Muscle layer of colon (tissue), 2 donors: ENCODE results near the gene KRTAP10-9.
"Not testable (repeated sequence)": the region's sequence is repeated elsewhere in the genome, so short reads cannot be mapped to it uniquely, and the experiment has no call there.

Source experiments
- H3K27ac ChIP-seq: one replicate; pipeline ENCODE4 v1.7.0; 2013; ENCODE audit warnings: low read depth, mild to moderate bottlenecking, low read length, moderate library complexity
- H3K27me3 ChIP-seq, 2 donors: one replicate each; pipeline ENCODE4 v1.7.0; 2013; ENCODE audit warnings: low read length in 2 of 2, mild to moderate bottlenecking in 2 of 2; ENCODE audit not compliant: insufficient read depth in 2 of 2, control insufficient read depth in 1 of 2
- H3K36me3 ChIP-seq: one replicate; pipeline ENCODE4 v1.7.0; 2013; ENCODE audit warnings: mild to moderate bottlenecking, low read length; ENCODE audit not compliant: insufficient read depth
- H3K4me1 ChIP-seq: one replicate; pipeline ENCODE4 v1.7.0; 2013; ENCODE audit warnings: mild to moderate bottlenecking, low read length; ENCODE audit not compliant: insufficient read depth
- H3K4me3 ChIP-seq, 2 donors: one replicate each; pipeline ENCODE4 v1.7.0; 2013; ENCODE audit warnings: low read length in 2 of 2, low read depth in 1 of 2, mild to moderate bottlenecking in 1 of 2, moderate library complexity in 1 of 2
- H3K9ac ChIP-seq: one replicate; pipeline ENCODE4 v1.7.0; 2013; ENCODE audit warnings: low read length
- H3K9me3 ChIP-seq: one replicate; pipeline ENCODE4 v1.7.0; 2013; ENCODE audit warnings: mild to moderate bottlenecking, low read length
- donor health status: abdominal sarcoma.
- donor health status: Adenocarcinoma of cecum.

The KRTAP10-9 gene

GRCh38 chr21:44589586-44590305 lies 37.1 kb upstream of the KRTAP10-9 start:
- Histone ChIP-seq H3K4me1 (no peaks in the 10 kb centered on the region), H3K9ac (no peak overlapping the region), H3K27ac (no peak overlapping the region), H3K36me3 (no peaks in the 10 kb centered on the region), H3K9me3 (no peaks in the 10 kb centered on the region), H3K27me3 (peaks cover 0 to 37% of the 10 kb centered on the region in 2 donors), H3K4me3 (no peak overlapping the region)

GRCh38 chr21:44590311-44590721 lies 36.6 kb upstream of the KRTAP10-9 start:
- peaks cover 0 to 36% of the 10 kb centered on the region in 2 donors for H3K27me3 ChIP-seq
- H3K36me3 ChIP-seq: no peaks in the 10 kb centered on the region
- H3K27ac ChIP-seq: no peak overlapping the region
- no peaks in the 10 kb centered on the region for H3K9me3 ChIP-seq
- H3K4me3 ChIP-seq: no peak overlapping the region
- no peaks in the 10 kb centered on the region for H3K4me1 ChIP-seq
- H3K9ac ChIP-seq: no peak overlapping the region

GRCh38 chr21:44590897-44591800 lies 35.7 kb upstream of the KRTAP10-9 start:
- not testable (repeated sequence) for H3K36me3 ChIP-seq, H3K4me1 ChIP-seq, H3K27ac ChIP-seq, H3K9ac ChIP-seq, H3K9me3 ChIP-seq, H3K4me3 ChIP-seq
- H3K27me3 ChIP-seq: peaks cover 0 to 29% of the 10 kb centered on the region in 2 donors

GRCh38 chr21:44591801-44592130 lies 35.1 kb upstream of the KRTAP10-9 start:
- not testable (repeated sequence) for H3K27ac ChIP-seq, H3K36me3 ChIP-seq, H3K9ac ChIP-seq, H3K4me3 ChIP-seq, H3K4me1 ChIP-seq, H3K9me3 ChIP-seq
- H3K27me3 ChIP-seq: peaks cover 0 to 29% of the 10 kb centered on the region in 2 donors

GRCh38 chr21:44592446-44593311 lies 34.2 kb upstream of the KRTAP10-9 start, which contains the start of gene KRTAP10-6:
KRTAP10-6 (minus strand) TSS chr21:44592505; CDS start chr21:44592484, 21 bp downstream.
- Histone ChIP-seq H3K9ac (no peak within 1 kb of the TSS), H3K4me1 (no peaks in the 10 kb centered on the region), H3K4me3 (no peak within 1 kb of the TSS), H3K36me3 (no peaks in the 10 kb centered on the region), H3K9me3 (no peaks in the 10 kb centered on the region), H3K27ac (no peak within 1 kb of the TSS), H3K27me3 (peaks cover 0 to 29% of the 10 kb centered on the region in 2 donors)

GRCh38 chr21:44593598-44594405 lies 33.1 kb upstream of the KRTAP10-9 start:
- Histone ChIP-seq H3K9ac (no peak overlapping the region), H3K27ac (no peak overlapping the region), H3K9me3 (no peaks in the 10 kb centered on the region), H3K27me3 (peaks cover 0 to 29% of the 10 kb centered on the region in 2 donors), H3K36me3 (no peaks in the 10 kb centered on the region), H3K4me1 (no peaks in the 10 kb centered on the region), H3K4me3 (no peak overlapping the region)

- no peaks in the 10 kb centered on the region for H3K4me1 ChIP-seq
Measured at GRCh38 chr21:44594406-44594916, 32.4 kb upstream of the KRTAP10-9 start.

GRCh38 chr21:44595524-44595923 lies 31.4 kb upstream of the KRTAP10-9 start:
- H3K27me3 ChIP-seq: peaks cover 0 to 19% of the 10 kb centered on the region in 2 donors

More at GRCh38 chr21:44594406-44594916, 32.4 kb upstream of the KRTAP10-9 start:
- Histone ChIP-seq H3K27me3 (peaks cover 0 to 25% of the 10 kb centered on the region in 2 donors), H3K27ac (no peak overlapping the region), H3K9me3 (no peaks in the 10 kb centered on the region), H3K36me3 (no peaks in the 10 kb centered on the region), H3K4me3 (no peak overlapping the region), H3K9ac (no peak overlapping the region)

GRCh38 chr21:44596068-44596725 lies 30.7 kb upstream of the KRTAP10-9 start:
- Histone ChIP-seq H3K4me3 (no peak overlapping the region), H3K27me3 (peaks cover 0 to 18% of the 10 kb centered on the region in 2 donors), H3K9ac (no peak overlapping the region), H3K4me1 (no peaks in the 10 kb centered on the region), H3K36me3 (no peaks in the 10 kb centered on the region), H3K9me3 (no peaks in the 10 kb centered on the region), H3K27ac (no peak overlapping the region)

More at GRCh38 chr21:44595524-44595923, 31.4 kb upstream of the KRTAP10-9 start:
- Histone ChIP-seq H3K36me3 (no peaks in the 10 kb centered on the region), H3K27ac (no peak overlapping the region), H3K9me3 (no peaks in the 10 kb centered on the region), H3K4me1 (no peaks in the 10 kb centered on the region), H3K9ac (no peak overlapping the region), H3K4me3 (no peak overlapping the region)

- no peak overlapping the region for H3K4me3 ChIP-seq
Measured at GRCh38 chr21:44598061-44598460, 28.8 kb upstream of the KRTAP10-9 start.

More at GRCh38 chr21:44598061-44598460, 28.8 kb upstream of the KRTAP10-9 start:
- Histone ChIP-seq H3K9ac (no peak overlapping the region), H3K9me3 (no peaks in the 10 kb centered on the region), H3K27ac (no peak overlapping the region), H3K36me3 (no peaks in the 10 kb centered on the region), H3K4me1 (no peaks in the 10 kb centered on the region), H3K27me3 (peaks cover 0 to 22% of the 10 kb centered on the region in 2 donors)
